H1 (cell line): ENCODE measurements around the gene FGGY.

Source experiments
- BRCA1 ChIP-seq: IDR thresholded peaks from 2 replicates; pipeline ENCODE4 v1.6.1; 2012; ENCODE audit warnings: low read depth, low read length, improper control_type of control experiment
- EZH2 ChIP-seq: fragments of 200-600 bp; sonication (generic); IDR thresholded peaks from 2 replicates; pipeline ENCODE4 v1.7.1; 2012; ENCODE audit warnings: low read depth, mild to moderate bottlenecking, moderate library complexity, low read length, inconsistent platforms; ENCODE audit not compliant: severe bottlenecking
- GTF2F1 ChIP-seq: IDR thresholded peaks from 2 replicates; pipeline ENCODE4 v1.6.1; 2012; ENCODE audit warnings: low read depth, low read length, improper control_type of control experiment, borderline replicate concordance
- KDM5A ChIP-seq: fragments of 200-600 bp; IDR thresholded peaks from 2 replicates; pipeline ENCODE4 v1.7.1; 2012; ENCODE audit warnings: mild to moderate bottlenecking, low read length, inconsistent platforms, mixed read lengths
- MAFK ChIP-seq: IDR thresholded peaks from 2 replicates; pipeline ENCODE4 v1.6.1; 2012; ENCODE audit warnings: low read depth, mild to moderate bottlenecking, improper control_type of control experiment, low read length
- NANOG ChIP-seq: IDR thresholded peaks from 2 replicates; pipeline ENCODE4 v1.6.1; 2011; ENCODE audit warnings: low read length, low read depth, mild to moderate bottlenecking, inconsistent platforms; ENCODE audit not compliant: insufficient read depth, poor library complexity, severe bottlenecking
- PHF8 ChIP-seq: fragments of 200-600 bp; sonication (generic); conservative IDR thresholded peaks from 2 replicates; pipeline ENCODE4 v1.7.1; 2012; ENCODE audit warnings: low read depth, mild to moderate bottlenecking, inconsistent platforms, low read length, moderate library complexity
- POLR2AphosphoS5 ChIP-seq: IDR thresholded peaks from 2 replicates; pipeline ENCODE4 v1.6.1; 2011; ENCODE audit warnings: low read depth, low read length
- RFX5 ChIP-seq: IDR thresholded peaks from 2 replicates; pipeline ENCODE4 v1.6.1; 2011; ENCODE audit warnings: low read depth, low read length, improper control_type of control experiment, borderline replicate concordance
- SP4 ChIP-seq: IDR thresholded peaks from 2 replicates; pipeline ENCODE4 v1.6.1; 2012; ENCODE audit warnings: low read length, inconsistent platforms
- TEAD4 ChIP-seq: IDR thresholded peaks from 2 replicates; pipeline ENCODE4 v1.6.1; 2012; ENCODE audit warnings: low read depth, low read length, inconsistent platforms, mixed read lengths
- TF ChIP-seq, protein P1 (sequence below), 3 experiments: IDR thresholded peaks; 1 replicate in 2 of 3; 2 replicates in 1 of 3; pipeline versions ENCODE4 v1.5.1 to v1.6.1; 2011; ENCODE audit warnings: low read length in 3 of 3, mild to moderate bottlenecking in 3 of 3, inconsistent platforms in 2 of 3, low read depth in 1 of 3, moderate library complexity in 1 of 3; ENCODE audit not compliant: insufficient read depth in 1 of 3; ENCODE audit errors: control extremely low read depth in 1 of 3
- TF ChIP-seq, protein P2 (sequence below): IDR thresholded peaks from 2 replicates; pipeline ENCODE4 v1.6.1; 2012; ENCODE audit warnings: inconsistent platforms

DNA sequence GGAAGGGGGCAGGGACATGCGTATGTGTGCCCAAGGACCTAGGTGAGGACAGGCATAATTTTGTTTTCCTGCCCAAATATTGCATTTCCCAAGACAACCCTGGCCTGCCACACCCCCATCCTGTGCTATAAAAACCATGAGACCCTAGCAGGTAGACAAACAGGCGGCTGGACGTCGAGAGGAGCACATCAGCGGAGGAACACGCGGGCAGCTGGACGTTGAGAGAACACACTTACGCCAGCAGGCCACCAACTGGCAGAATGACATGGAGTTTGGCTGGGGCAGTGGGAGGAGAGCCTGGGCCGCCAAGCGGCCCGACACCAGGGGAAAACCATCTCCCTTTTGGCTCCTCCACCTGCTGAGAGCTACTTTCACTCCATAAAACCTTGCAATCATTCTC, 3.0 kb upstream of the FGGY start:
- TF ChIP-seq EZH2, result no peak
- TF ChIP-seq, protein P1, sequence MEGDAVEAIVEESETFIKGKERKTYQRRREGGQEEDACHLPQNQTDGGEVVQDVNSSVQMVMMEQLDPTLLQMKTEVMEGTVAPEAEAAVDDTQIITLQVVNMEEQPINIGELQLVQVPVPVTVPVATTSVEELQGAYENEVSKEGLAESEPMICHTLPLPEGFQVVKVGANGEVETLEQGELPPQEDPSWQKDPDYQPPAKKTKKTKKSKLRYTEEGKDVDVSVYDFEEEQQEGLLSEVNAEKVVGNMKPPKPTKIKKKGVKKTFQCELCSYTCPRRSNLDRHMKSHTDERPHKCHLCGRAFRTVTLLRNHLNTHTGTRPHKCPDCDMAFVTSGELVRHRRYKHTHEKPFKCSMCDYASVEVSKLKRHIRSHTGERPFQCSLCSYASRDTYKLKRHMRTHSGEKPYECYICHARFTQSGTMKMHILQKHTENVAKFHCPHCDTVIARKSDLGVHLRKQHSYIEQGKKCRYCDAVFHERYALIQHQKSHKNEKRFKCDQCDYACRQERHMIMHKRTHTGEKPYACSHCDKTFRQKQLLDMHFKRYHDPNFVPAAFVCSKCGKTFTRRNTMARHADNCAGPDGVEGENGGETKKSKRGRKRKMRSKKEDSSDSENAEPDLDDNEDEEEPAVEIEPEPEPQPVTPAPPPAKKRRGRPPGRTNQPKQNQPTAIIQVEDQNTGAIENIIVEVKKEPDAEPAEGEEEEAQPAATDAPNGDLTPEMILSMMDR (IDR thresholded peaks at IDR 0.05; ENCODE audit: control extremely low read depth in 1 of 3, insufficient read depth in 1 of 3, low read depth in 1 of 3, low read length in 3 of 3), result no peak
- TF ChIP-seq RFX5, result no peak
- no peak for TF ChIP-seq POLR2AphosphoS5
- TF ChIP-seq MAFK, result no peak
- no peak for TF ChIP-seq BRCA1
- no peak for TF ChIP-seq GTF2F1
- TF ChIP-seq SP4, result no peak
- no peak for TF ChIP-seq TEAD4
- no peak for TF ChIP-seq KDM5A
- TF ChIP-seq PHF8, result no peak
- TF ChIP-seq NANOG, result no peak
- TF ChIP-seq, protein P2, sequence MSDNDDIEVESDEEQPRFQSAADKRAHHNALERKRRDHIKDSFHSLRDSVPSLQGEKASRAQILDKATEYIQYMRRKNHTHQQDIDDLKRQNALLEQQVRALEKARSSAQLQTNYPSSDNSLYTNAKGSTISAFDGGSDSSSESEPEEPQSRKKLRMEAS, result no peak
